Activated naive CD4-positive, alpha-beta T cell treated with anti-CD3 and anti-CD28 coated beads for 36 hours (primary cell): ENCODE results near the gene PRKCG. TPM values are rescaled to one million over a fixed set of nuclear protein-coding genes. Genes with fewer than 3 reads are reported as not detected.
A peak's percentile ranks its signal among the peaks of the same experiment; 100 is the strongest.

Experiments used
- CTCF ChIA-PET: fragments of 350-600 bp; sonication (Branson Sonifier 250); formaldehyde crosslinking; loops from one replicate; lab custom pipeline; 2021; ENCODE audit warnings: antibody characterized with exemption; lab: Charles Lee
- DNase-seq: peaks from one replicate; pipeline ENCODE4 v3.0.0-alpha.2; 2020
- H3K27ac Mint-ChIP-seq: one replicate; pipeline ENCODE4 v1.8.0; 2021; ENCODE audit warnings: mild to moderate bottlenecking, mixed read lengths
- H3K27me3 Mint-ChIP-seq: one replicate; pipeline ENCODE4 v1.8.0; 2021; ENCODE audit warnings: low read depth, mixed read lengths
- H3K36me3 Mint-ChIP-seq: one replicate; pipeline ENCODE4 v1.8.0; 2021; ENCODE audit warnings: low read depth, mixed read lengths
- H3K4me1 Mint-ChIP-seq: one replicate; pipeline ENCODE4 v1.8.0; 2021; ENCODE audit warnings: low read depth, mixed read lengths
- H3K4me3 Mint-ChIP-seq: one replicate; pipeline ENCODE4 v1.8.0; 2021; ENCODE audit warnings: mild to moderate bottlenecking, moderate library complexity, mixed read lengths
- H3K9me3 Mint-ChIP-seq: one replicate; pipeline ENCODE4 v1.8.0; 2021; ENCODE audit warnings: mixed read lengths
- intact Hi-C: fragments of 100-400 bp; cut with micrococcal nuclease; formaldehyde crosslinking; loops from one replicate; pipeline ENCODE4 v1.15.1; 2023
- total RNA-seq, 2 experiments: library from RNA; stranded (reverse); gene quantifications; one replicate each; pipeline ENCODE4 v1.2.3, GENCODE V29; 2021

PRKCG gene
- total RNA-seq, 2 experiments from 2014 or later, result not detected

GRCh38 chr19:53883741-53884140 lies 1.7 kb downstream of the PRKCG start:
- H3K27ac Mint-ChIP-seq, result no peak overlapping the region
- H3K4me3 Mint-ChIP-seq, result no peak overlapping the region
- H3K27me3 Mint-ChIP-seq, result peaks cover 17% of the 10 kb centered on the region
- no peaks in the 10 kb centered on the region for H3K36me3 Mint-ChIP-seq
- DNase-seq, result no peak
- intact Hi-C loops, result loop anchor here (2.0 to 5.0 kb wide), 2 partner anchors 31 to 686 kb away; no protein-coding TSS in a partner anchor
- H3K9me3 Mint-ChIP-seq, result no peaks in the 10 kb centered on the region
- H3K4me1 Mint-ChIP-seq, result peaks cover 12% of the 10 kb centered on the region
- CTCF ChIA-PET, result interaction anchor here (1.6 kb wide), 1 partner anchor 18 kb away, joined by 6 read pairs; no protein-coding TSS in a partner anchor

GRCh38 chr19:53884256-53884655 lies 2.3 kb downstream of the PRKCG start:
- Mint-ChIP-seq H3K36me3 (no peaks in the 10 kb centered on the region), H3K27me3 (peaks cover 17% of the 10 kb centered on the region), H3K27ac (no peak overlapping the region), H3K9me3 (no peaks in the 10 kb centered on the region), H3K4me1 (peaks cover 7% of the 10 kb centered on the region), H3K4me3 (no peak overlapping the region)
- CTCF ChIA-PET, result interaction anchor here (1.6 kb wide), 1 partner anchor 18 kb away, joined by 6 read pairs; no protein-coding TSS in a partner anchor
- no peak for DNase-seq
- intact Hi-C loops, result loop anchor here (5.0 kb wide), 1 partner anchor 687 kb away; no protein-coding TSS in a partner anchor

GRCh38 chr19:53885036-53885435 lies 3.0 kb downstream of the PRKCG start:
- Mint-ChIP-seq H3K4me1 (peaks cover 7% of the 10 kb centered on the region), H3K27ac (no peak overlapping the region), H3K4me3 (no peak overlapping the region), H3K27me3 (peaks cover 17% of the 10 kb centered on the region), H3K9me3 (no peaks in the 10 kb centered on the region), H3K36me3 (no peaks in the 10 kb centered on the region)
- no peak for DNase-seq
- CTCF ChIA-PET, result interaction anchor here (1.6 kb wide), 1 partner anchor 19 kb away, joined by 6 read pairs; no protein-coding TSS in a partner anchor
- intact Hi-C loops, result no loop called here

GRCh38 chr19:53892301-53892980 lies 10.4 kb downstream of the PRKCG start:
- CTCF ChIA-PET, result no interaction called here
- H3K4me3 Mint-ChIP-seq, result no peak overlapping the region
- H3K36me3 Mint-ChIP-seq, result no peaks in the 10 kb centered on the region
- H3K9me3 Mint-ChIP-seq, result no peaks in the 10 kb centered on the region
- no peaks in the 10 kb centered on the region for H3K4me1 Mint-ChIP-seq
- DNase-seq, result no peak
- intact Hi-C loops, result no loop called here
- no peak overlapping the region for H3K27ac Mint-ChIP-seq
- peaks cover 37% of the 10 kb centered on the region for H3K27me3 Mint-ChIP-seq

- no peaks in the 10 kb centered on the region for H3K4me1 Mint-ChIP-seq
- DNase-seq, result no peak
- CTCF ChIA-PET, result no interaction called here
- H3K9me3 Mint-ChIP-seq, result no peaks in the 10 kb centered on the region
- H3K27me3 Mint-ChIP-seq, result peaks cover 41% of the 10 kb centered on the region
- H3K27ac Mint-ChIP-seq, result no peak overlapping the region
- intact Hi-C loops, result no loop called here
- no peak overlapping the region for H3K4me3 Mint-ChIP-seq
- no peaks in the 10 kb centered on the region for H3K36me3 Mint-ChIP-seq
Measured at GRCh38 chr19:53892981-53893325, 11.0 kb downstream of the PRKCG start.

GRCh38 chr19:53894707-53895106 lies 12.7 kb downstream of the PRKCG start:
- H3K4me3 Mint-ChIP-seq, result no peak overlapping the region
- peaks cover 3% of the 10 kb centered on the region for H3K4me1 Mint-ChIP-seq
- no peak for DNase-seq
- CTCF ChIA-PET, result interaction anchor here (0.6 kb wide), 1 partner anchor 51 kb away, joined by 4 read pairs; no protein-coding TSS in a partner anchor
- H3K27me3 Mint-ChIP-seq, result peaks cover 53% of the 10 kb centered on the region
- H3K36me3 Mint-ChIP-seq, result no peaks in the 10 kb centered on the region
- H3K9me3 Mint-ChIP-seq, result no peaks in the 10 kb centered on the region
- no peak overlapping the region for H3K27ac Mint-ChIP-seq
- intact Hi-C loops, result no loop called here

GRCh38 chr19:53896682-53897081 lies 14.7 kb downstream of the PRKCG start:
- no peaks in the 10 kb centered on the region for H3K36me3 Mint-ChIP-seq
- intact Hi-C loops, result no loop called here
- no peaks in the 10 kb centered on the region for H3K9me3 Mint-ChIP-seq
- CTCF ChIA-PET, result interaction anchor here (0.5 kb wide), 1 partner anchor 1391 kb away, joined by 3 read pairs; no protein-coding TSS in a partner anchor
- no peak overlapping the region for H3K4me3 Mint-ChIP-seq
- H3K27ac Mint-ChIP-seq, result no peak overlapping the region
- peaks cover 3% of the 10 kb centered on the region for H3K4me1 Mint-ChIP-seq
- no peak for DNase-seq
- H3K27me3 Mint-ChIP-seq, result peaks cover 59% of the 10 kb centered on the region

GRCh38 chr19:53897459-53897858 lies 15.5 kb downstream of the PRKCG start:
- Mint-ChIP-seq H3K27ac (no peak overlapping the region), H3K4me3 (no peak overlapping the region), H3K27me3 (peaks cover 59% of the 10 kb centered on the region), H3K36me3 (no peaks in the 10 kb centered on the region), H3K4me1 (peaks cover 3% of the 10 kb centered on the region), H3K9me3 (no peaks in the 10 kb centered on the region)
- CTCF ChIA-PET, result no interaction called here
- DNase-seq, result no peak
- intact Hi-C loops, result no loop called here

- intact Hi-C loops, result no loop called here
- peaks cover 3% of the 10 kb centered on the region for H3K4me1 Mint-ChIP-seq
- no peak overlapping the region for H3K4me3 Mint-ChIP-seq
- CTCF ChIA-PET, result interaction anchor here (0.9 kb wide), 1 partner anchor 132 kb away, joined by 3 read pairs; no protein-coding TSS in a partner anchor
- H3K36me3 Mint-ChIP-seq, result no peaks in the 10 kb centered on the region
- no peak overlapping the region for H3K27ac Mint-ChIP-seq
- DNase-seq, result no peak
- peaks cover 55% of the 10 kb centered on the region for H3K27me3 Mint-ChIP-seq
- no peaks in the 10 kb centered on the region for H3K9me3 Mint-ChIP-seq
Measured at GRCh38 chr19:53898166-53898565, 16.2 kb downstream of the PRKCG start.

GRCh38 chr19:53898636-53899341 lies 16.8 kb downstream of the PRKCG start:
- Mint-ChIP-seq H3K27me3 (peaks cover 53% of the 10 kb centered on the region), H3K27ac (no peak overlapping the region), H3K4me1 (peaks cover 3% of the 10 kb centered on the region), H3K36me3 (no peaks in the 10 kb centered on the region), H3K4me3 (no peak overlapping the region), H3K9me3 (no peaks in the 10 kb centered on the region)
- CTCF ChIA-PET, result interaction anchor here (0.9 kb wide), 1 partner anchor 131 kb away, joined by 3 read pairs; no protein-coding TSS in a partner anchor
- intact Hi-C loops, result no loop called here
- no peak for DNase-seq

GRCh38 chr19:53900191-53900860 lies 18.3 kb downstream of the PRKCG start:
- Mint-ChIP-seq H3K4me3 (no peak overlapping the region), H3K36me3 (no peaks in the 10 kb centered on the region), H3K27ac (no peak overlapping the region), H3K27me3 (peaks cover 56% of the 10 kb centered on the region), H3K4me1 (peaks cover 3% of the 10 kb centered on the region), H3K9me3 (no peaks in the 10 kb centered on the region)
- CTCF ChIA-PET, result no interaction called here
- intact Hi-C loops, result no loop called here
- DNase-seq, result no peak

GRCh38 chr19:53903055-53903680 lies 21.2 kb downstream of the PRKCG start:
- intact Hi-C loops, result loop anchor here (1.0 to 2.0 kb wide), 2 partner anchors 24 to 61 kb away; no protein-coding TSS in a partner anchor
- Mint-ChIP-seq H3K36me3 (no peaks in the 10 kb centered on the region), H3K27me3 (peaks cover 63% of the 10 kb centered on the region), H3K4me3 (no peak overlapping the region), H3K4me1 (peaks cover 16% of the 10 kb centered on the region), H3K9me3 (no peaks in the 10 kb centered on the region), H3K27ac (no peak overlapping the region)
- CTCF ChIA-PET, result interaction anchor here (0.8 kb wide), 1 partner anchor 127 kb away, joined by 7 read pairs; no protein-coding TSS in a partner anchor
- peak; percentile 49 for DNase-seq
